ENCODE data around the gene OR52K1.
"Not testable (repeated sequence)": the region's sequence is repeated elsewhere in the genome, so short reads cannot be mapped to it uniquely, and the experiment has no call there.

Gene OR52K1

GRCh38 chr11:4511282-4512245 is 29.1 kb downstream of the OR52K1 start:
- no peak for TF ChIP-seq ZFX (IDR thresholded peaks at IDR 0.05; ENCODE audit: borderline replicate concordance)
- TF ChIP-seq, protein P1, sequence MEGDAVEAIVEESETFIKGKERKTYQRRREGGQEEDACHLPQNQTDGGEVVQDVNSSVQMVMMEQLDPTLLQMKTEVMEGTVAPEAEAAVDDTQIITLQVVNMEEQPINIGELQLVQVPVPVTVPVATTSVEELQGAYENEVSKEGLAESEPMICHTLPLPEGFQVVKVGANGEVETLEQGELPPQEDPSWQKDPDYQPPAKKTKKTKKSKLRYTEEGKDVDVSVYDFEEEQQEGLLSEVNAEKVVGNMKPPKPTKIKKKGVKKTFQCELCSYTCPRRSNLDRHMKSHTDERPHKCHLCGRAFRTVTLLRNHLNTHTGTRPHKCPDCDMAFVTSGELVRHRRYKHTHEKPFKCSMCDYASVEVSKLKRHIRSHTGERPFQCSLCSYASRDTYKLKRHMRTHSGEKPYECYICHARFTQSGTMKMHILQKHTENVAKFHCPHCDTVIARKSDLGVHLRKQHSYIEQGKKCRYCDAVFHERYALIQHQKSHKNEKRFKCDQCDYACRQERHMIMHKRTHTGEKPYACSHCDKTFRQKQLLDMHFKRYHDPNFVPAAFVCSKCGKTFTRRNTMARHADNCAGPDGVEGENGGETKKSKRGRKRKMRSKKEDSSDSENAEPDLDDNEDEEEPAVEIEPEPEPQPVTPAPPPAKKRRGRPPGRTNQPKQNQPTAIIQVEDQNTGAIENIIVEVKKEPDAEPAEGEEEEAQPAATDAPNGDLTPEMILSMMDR (IDR thresholded peaks at IDR 0.05): no peak
- no peak overlapping the region for H3K27ac ChIP-seq

- TF ChIP-seq ZFX (IDR thresholded peaks at IDR 0.05; ENCODE audit: borderline replicate concordance): no peak
- TF ChIP-seq, protein P1 (IDR thresholded peaks at IDR 0.05): no peak
- no peak overlapping the region for H3K27ac ChIP-seq
These were observed 31.8 kb downstream of the OR52K1 start for GRCh38 chr11:4514196-4514595.

GRCh38 chr11:4522339-4522738 is 39.9 kb downstream of the OR52K1 start:
- H3K27ac ChIP-seq: no peak overlapping the region
- no peak for TF ChIP-seq ZFX (IDR thresholded peaks at IDR 0.05; ENCODE audit: borderline replicate concordance)
- TF ChIP-seq, protein P1 (IDR thresholded peaks at IDR 0.05): no peak

GRCh38 chr11:4522752-4523151 is 40.3 kb downstream of the OR52K1 start:
- H3K27ac ChIP-seq: no peak overlapping the region
- TF ChIP-seq ZFX (IDR thresholded peaks at IDR 0.05; ENCODE audit: borderline replicate concordance): no peak
- TF ChIP-seq, protein P1 (IDR thresholded peaks at IDR 0.05): no peak

- no peak overlapping the region for H3K27ac ChIP-seq
- TF ChIP-seq ZFX (IDR thresholded peaks at IDR 0.05; ENCODE audit: borderline replicate concordance): no peak
- TF ChIP-seq, protein P1 (IDR thresholded peaks at IDR 0.05): no peak
These were observed 41.2 kb downstream of the OR52K1 start for GRCh38 chr11:4523666-4524065.

DNA sequence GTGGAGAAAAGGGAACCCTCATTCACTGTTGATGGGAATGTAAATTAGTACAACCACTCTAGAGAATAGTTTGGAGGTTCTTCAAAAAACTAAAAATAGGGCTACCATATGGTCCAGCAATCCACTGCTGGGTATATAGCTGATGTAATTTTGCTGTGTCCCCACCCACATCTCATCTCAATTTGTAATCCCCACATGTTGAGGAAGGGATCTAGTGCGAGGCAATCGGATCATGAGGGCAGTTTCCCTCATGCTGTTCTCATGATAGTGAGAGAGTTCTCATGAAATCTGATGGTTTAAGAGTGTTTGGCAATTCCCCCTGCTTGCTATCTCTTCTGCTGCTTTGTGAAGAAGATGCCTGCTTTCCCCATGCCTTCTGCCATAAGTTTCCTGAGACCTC is 45.5 kb downstream of the OR52K1 start:
- no peak overlapping the region for H3K27ac ChIP-seq
- TF ChIP-seq, protein P1 (IDR thresholded peaks at IDR 0.05): no peak

GRCh38 chr11:4531686-4532085 is 49.2 kb downstream of the OR52K1 start:
- not testable (repeated sequence) for H3K27ac ChIP-seq
